VCaP (cell line): ENCODE results near the gene YWHAB.

Experiments used
- H3K27ac ChIP-seq: fragments of 450-650 bp; 2 replicates; pipeline ENCODE4 v1.5.1; 2017
- CTCF ChIP-seq: fragments of 450-650 bp; conservative IDR thresholded peaks from 2 replicates; pipeline ENCODE4 v1.5.1; 2017; ENCODE audit warnings: mild to moderate bottlenecking, moderate library complexity

Gene YWHAB

GRCh38 chr20:44883214-44883902, 2.1 kb upstream of the YWHAB start:
- no peak for TF ChIP-seq CTCF
- no peak overlapping the region for H3K27ac ChIP-seq

GRCh38 chr20:44884907-44885391, 556 bp upstream of the YWHAB start:
- H3K27ac ChIP-seq = peak overlapping the region; percentile 97
- TF ChIP-seq CTCF = no peak

GRCh38 chr20:44886266-44886651, 754 bp downstream of the YWHAB start:
- peak overlapping the region; percentile 97 for H3K27ac ChIP-seq
- no peak; the same call in 1 of the 2 replicates for TF ChIP-seq CTCF

- no peak for TF ChIP-seq CTCF
- H3K27ac ChIP-seq = peak overlapping the region; percentile 97
These were observed 1.3 kb downstream of the YWHAB start for GRCh38 chr20:44886828-44887227.

- no peak for TF ChIP-seq CTCF
- peak overlapping the region; percentile 97 for H3K27ac ChIP-seq
These were observed 2.0 kb downstream of the YWHAB start for GRCh38 chr20:44887466-44887865.

GRCh38 chr20:44888226-44889103, 3.0 kb downstream of the YWHAB start:
- peak overlapping the region; percentile 97 for H3K27ac ChIP-seq
- peak; percentile 69 for TF ChIP-seq CTCF

- no peak overlapping the region for H3K27ac ChIP-seq
- TF ChIP-seq CTCF = no peak
These were observed 6.3 kb downstream of the YWHAB start for GRCh38 chr20:44891826-44892225.
